CD14-positive monocyte (primary cell): ENCODE data around the gene LRIT1. TPM values are rescaled to one million over a fixed set of nuclear protein-coding genes. Genes with fewer than 3 reads are reported as not detected.

Experiments used
- DNase-seq, 3 donors: peaks; one replicate each; pipeline ENCODE4 v3.0.0-alpha.2; 2011 to 2022
- H2AFZ ChIP-seq: 2 replicates; pipeline ENCODE4 v1.6.0; 2012; ENCODE audit warnings: mild to moderate bottlenecking, low read depth, low read length, inconsistent platforms; ENCODE audit not compliant: insufficient read depth, poor library complexity, severe bottlenecking
- H3K27ac ChIP-seq, 2 donors: 1 replicate in 1 of 2; 2 replicates in 1 of 2; pipeline ENCODE4 v1.5.1; 2012 to 2013; ENCODE audit warnings: low read length in 2 of 2, control low read depth in 1 of 2, inconsistent platforms in 1 of 2, low read depth in 1 of 2, mild to moderate bottlenecking in 1 of 2
- H3K27me3 ChIP-seq, 2 donors: one replicate each; pipeline versions ENCODE4 v1.6.0 to v1.6.1; 2011 to 2013; ENCODE audit warnings: low read length in 2 of 2; ENCODE audit not compliant: control insufficient read depth in 2 of 2, insufficient read depth in 2 of 2
- H3K36me3 ChIP-seq, 2 donors: replicated peaks in 1 of 2; 1 replicate in 1 of 2; 2 replicates in 1 of 2; pipeline versions ENCODE4 v1.5.1 to v1.6.1; 2012 to 2013; ENCODE audit warnings: low read length in 2 of 2, control low read depth in 1 of 2, inconsistent platforms in 1 of 2, mild to moderate bottlenecking in 1 of 2; ENCODE audit not compliant: insufficient read depth in 2 of 2, control insufficient read depth in 1 of 2
- H3K4me1 ChIP-seq, 2 donors: 1 replicate in 1 of 2; 2 replicates in 1 of 2; pipeline versions ENCODE4 v1.5.1 to v1.6.1; 2012 to 2013; ENCODE audit warnings: low read length in 2 of 2, control low read depth in 1 of 2, inconsistent platforms in 1 of 2, mild to moderate bottlenecking in 1 of 2, moderate library complexity in 1 of 2; ENCODE audit not compliant: insufficient read depth in 2 of 2, control insufficient read depth in 1 of 2
- H3K4me2 ChIP-seq: replicated peaks from 2 replicates; pipeline ENCODE3; 2012; ENCODE audit warnings: low read length, moderate library complexity, mild to moderate bottlenecking; ENCODE audit not compliant: poor library complexity, severe bottlenecking; ENCODE audit errors: extremely low read depth
- H3K4me3 ChIP-seq, 3 experiments: fragments of 200-600 bp in 1 of 3; sonication (generic) in 1 of 3; replicated peaks in 1 of 3; 1 replicate in 2 of 3; 2 replicates in 1 of 3; pipeline ENCODE4 v1.5.1; 2011 to 2013; ENCODE audit warnings: low read length in 3 of 3, mild to moderate bottlenecking in 3 of 3, control low read depth in 2 of 3, low read depth in 2 of 3, inconsistent platforms in 1 of 3, moderate library complexity in 1 of 3
- H3K79me2 ChIP-seq: 2 replicates; pipeline ENCODE4 v1.6.0; 2012; ENCODE audit warnings: mild to moderate bottlenecking, control low read depth, inconsistent platforms, low read length, moderate library complexity; ENCODE audit not compliant: insufficient read depth
- H3K9ac ChIP-seq: 2 replicates; pipeline ENCODE4 v1.6.0; 2017; ENCODE audit warnings: low read length, mild to moderate bottlenecking; ENCODE audit not compliant: insufficient read depth, poor library complexity, severe bottlenecking
- H3K9me3 ChIP-seq, 2 donors: replicated peaks in 1 of 2; 1 replicate in 1 of 2; 2 replicates in 1 of 2; pipeline versions ENCODE4 v1.5.1 to v1.6.1; 2012 to 2013; ENCODE audit warnings: low read length in 2 of 2, control low read depth in 1 of 2; ENCODE audit not compliant: control insufficient read depth in 1 of 2, insufficient read depth in 1 of 2
- H4K20me1 ChIP-seq: 2 replicates; pipeline ENCODE4 v1.6.0; 2012; ENCODE audit warnings: mild to moderate bottlenecking, low read length, control low read depth, moderate library complexity; ENCODE audit not compliant: insufficient read depth
- H3K27ac Mint-ChIP-seq, 7 donors: one replicate each; pipeline ENCODE4 v1.8.0; 2020; ENCODE audit warnings: mild to moderate bottlenecking in 7 of 7, mixed read lengths in 7 of 7, moderate library complexity in 6 of 7, inconsistent platforms in 2 of 7
- H3K27me3 Mint-ChIP-seq, 3 donors: one replicate each; pipeline ENCODE4 v1.8.0; 2021 to 2022; ENCODE audit warnings: low read depth in 3 of 3, mild to moderate bottlenecking in 3 of 3, mixed read lengths in 3 of 3, moderate library complexity in 3 of 3, inconsistent platforms in 1 of 3
- H3K36me3 Mint-ChIP-seq, 2 donors: one replicate each; pipeline ENCODE4 v1.8.0; 2020; ENCODE audit warnings: mixed read lengths in 2 of 2, inconsistent platforms in 1 of 2, mild to moderate bottlenecking in 1 of 2
- H3K4me1 Mint-ChIP-seq: one replicate; pipeline ENCODE4 v1.8.0; 2020; ENCODE audit warnings: mild to moderate bottlenecking, mixed read lengths
- H3K4me3 Mint-ChIP-seq, 2 donors: one replicate each; pipeline ENCODE4 v1.8.0; 2020; ENCODE audit warnings: mild to moderate bottlenecking in 2 of 2, mixed read lengths in 2 of 2, moderate library complexity in 1 of 2
- H3K9me3 Mint-ChIP-seq, 7 donors: one replicate each; pipeline ENCODE4 v1.8.0; 2020 to 2022; ENCODE audit warnings: mixed read lengths in 7 of 7, mild to moderate bottlenecking in 6 of 7, moderate library complexity in 6 of 7, inconsistent platforms in 2 of 7
- WGBS: methylation state at CpG from one replicate; pipeline ENCODE4 v1.1.5; 2013; ENCODE audit warnings: missing lambda C conversion rate; ENCODE audit not compliant: insufficient coverage; 5-methylcytosine and 5-hydroxymethylcytosine counted together
- intact Hi-C, 2 donors: fragments of 100-400 bp; cut with micrococcal nuclease; formaldehyde crosslinking; loops; one replicate each; pipeline versions ENCODE4 v1.15.0 to v1.15.1; 2023
- polyA plus RNA-seq, 3 donors: library from polyadenylated mRNA; depleted of rRNA in 1 of 3; unstranded in 2 of 3; stranded (reverse) in 1 of 3; fragments of 300-500 nt in 2 of 3; fragments of >200 nt in 1 of 3; fragmentation: Illumina TruSeq in 2 of 3; gene quantifications; 1 replicate in 2 of 3; 2 replicates in 1 of 3; pipeline ENCODE4 v1.2.3, GENCODE V29; 2012 to 2021
- TF ChIP-seq, protein P1 (sequence below): fragments of 200-600 bp; IDR thresholded peaks from one replicate; pipeline ENCODE4 v1.8.0; 2022; ENCODE audit warnings: antibody characterized with exemption, mild to moderate bottlenecking

The LRIT1 gene
- polyA plus RNA-seq, 3 donors = not detected

DNA sequence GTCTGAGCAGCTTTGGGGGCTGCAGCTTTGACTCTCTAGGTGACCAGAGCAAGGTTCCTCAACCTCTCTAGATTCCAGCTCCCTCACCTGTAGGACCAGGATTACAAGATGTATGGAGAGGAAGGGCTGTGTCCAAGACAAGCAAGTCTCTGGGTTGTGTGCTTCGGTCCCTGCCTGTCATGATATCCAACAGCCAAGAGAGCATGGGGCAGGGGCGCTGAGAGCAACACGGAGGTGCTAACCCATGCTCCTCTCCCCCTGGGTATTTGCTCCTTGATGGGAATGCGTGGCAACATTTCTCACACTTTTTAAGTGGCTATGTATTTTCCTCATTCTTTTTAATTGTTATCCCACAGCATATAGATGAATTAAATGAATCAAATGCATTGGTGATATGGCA, 36.7 kb downstream of the LRIT1 start:
- no peaks in the 10 kb centered on the region for H3K36me3 Mint-ChIP-seq
- no peak overlapping the region for H3K27ac Mint-ChIP-seq
- no peak overlapping the region for H2AFZ ChIP-seq
- no peaks in the 10 kb centered on the region for H3K4me1 ChIP-seq
- WGBS = 86% methylated on average over 3 of the region's 4 CpGs
- TF ChIP-seq, protein P1, sequence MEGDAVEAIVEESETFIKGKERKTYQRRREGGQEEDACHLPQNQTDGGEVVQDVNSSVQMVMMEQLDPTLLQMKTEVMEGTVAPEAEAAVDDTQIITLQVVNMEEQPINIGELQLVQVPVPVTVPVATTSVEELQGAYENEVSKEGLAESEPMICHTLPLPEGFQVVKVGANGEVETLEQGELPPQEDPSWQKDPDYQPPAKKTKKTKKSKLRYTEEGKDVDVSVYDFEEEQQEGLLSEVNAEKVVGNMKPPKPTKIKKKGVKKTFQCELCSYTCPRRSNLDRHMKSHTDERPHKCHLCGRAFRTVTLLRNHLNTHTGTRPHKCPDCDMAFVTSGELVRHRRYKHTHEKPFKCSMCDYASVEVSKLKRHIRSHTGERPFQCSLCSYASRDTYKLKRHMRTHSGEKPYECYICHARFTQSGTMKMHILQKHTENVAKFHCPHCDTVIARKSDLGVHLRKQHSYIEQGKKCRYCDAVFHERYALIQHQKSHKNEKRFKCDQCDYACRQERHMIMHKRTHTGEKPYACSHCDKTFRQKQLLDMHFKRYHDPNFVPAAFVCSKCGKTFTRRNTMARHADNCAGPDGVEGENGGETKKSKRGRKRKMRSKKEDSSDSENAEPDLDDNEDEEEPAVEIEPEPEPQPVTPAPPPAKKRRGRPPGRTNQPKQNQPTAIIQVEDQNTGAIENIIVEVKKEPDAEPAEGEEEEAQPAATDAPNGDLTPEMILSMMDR = no peak
- no peak overlapping the region for H3K4me3 Mint-ChIP-seq
- H3K9me3 Mint-ChIP-seq = no peaks in the 10 kb centered on the region
- H3K79me2 ChIP-seq = no peaks in the 10 kb centered on the region
- no peaks in the 10 kb centered on the region for H3K4me1 Mint-ChIP-seq
- H3K36me3 ChIP-seq = no peaks in the 10 kb centered on the region
- no peaks in the 10 kb centered on the region for H3K27me3 ChIP-seq
- peaks cover 0 to 10% (median 4%) of the 10 kb centered on the region in 3 donors for H3K27me3 Mint-ChIP-seq
- H3K9ac ChIP-seq = no peak overlapping the region
- no peak overlapping the region for H3K4me2 ChIP-seq
- DNase-seq = no peak
- no peaks in the 10 kb centered on the region for H4K20me1 ChIP-seq
- no peak overlapping the region for H3K4me3 ChIP-seq
- intact Hi-C loops = loop anchor here in 1 of 2 donors (1.0 kb wide), 1 partner anchor 58 kb away; no protein-coding TSS in a partner anchor
- no peak overlapping the region for H3K27ac ChIP-seq
- no peaks in the 10 kb centered on the region for H3K9me3 ChIP-seq

DNA sequence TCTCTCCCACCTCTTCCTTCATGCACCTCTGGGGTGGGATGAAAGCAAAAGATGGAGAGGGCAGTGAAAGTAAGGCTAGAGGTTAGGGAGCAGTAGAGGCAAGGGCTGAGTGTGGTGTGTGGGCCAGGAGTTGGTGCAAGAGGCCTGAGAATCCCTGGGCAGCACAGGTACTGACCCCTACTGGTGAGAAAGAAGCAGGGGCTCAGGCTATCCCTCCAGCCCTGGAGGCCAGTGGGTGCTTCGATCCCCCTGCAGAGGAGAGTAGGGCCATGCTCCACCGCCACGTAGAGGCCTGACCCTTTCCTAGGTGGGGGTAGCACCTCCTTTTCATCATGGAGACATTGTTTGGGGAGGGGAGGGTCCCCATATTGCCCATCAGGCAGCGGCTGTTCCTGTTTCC, 37.2 kb downstream of the LRIT1 start:
- no peaks in the 10 kb centered on the region for H3K9me3 Mint-ChIP-seq
- Histone ChIP-seq H3K79me2 (no peaks in the 10 kb centered on the region), H3K4me2 (no peak overlapping the region), H3K9me3 (no peaks in the 10 kb centered on the region), H3K36me3 (no peaks in the 10 kb centered on the region), H3K27ac (no peak overlapping the region), H4K20me1 (no peaks in the 10 kb centered on the region), H3K9ac (no peak overlapping the region), H3K27me3 (no peaks in the 10 kb centered on the region), H3K4me1 (no peaks in the 10 kb centered on the region), H2AFZ (no peak overlapping the region), H3K4me3 (no peak overlapping the region)
- TF ChIP-seq, protein P1 = peak; percentile 34
- H3K27ac Mint-ChIP-seq = no peak overlapping the region
- no peak overlapping the region for H3K4me3 Mint-ChIP-seq
- DNase-seq = no peak
- intact Hi-C loops = loop anchor here in 1 of 2 donors (1.0 kb wide), 1 partner anchor 58 kb away; no protein-coding TSS in a partner anchor
- no peaks in the 10 kb centered on the region for H3K4me1 Mint-ChIP-seq
- H3K27me3 Mint-ChIP-seq = peaks cover 0 to 10% (median 4%) of the 10 kb centered on the region in 3 donors
- WGBS = 71% methylated on average over 2 of the region's 4 CpGs
- H3K36me3 Mint-ChIP-seq = no peaks in the 10 kb centered on the region
